Esophagus muscularis mucosa (tissue), 4 donors: ENCODE data around the gene SLC23A2. TPM values are rescaled to one million over a fixed set of nuclear protein-coding genes. Genes with fewer than 3 reads are reported as not detected.

ENCODE experiments used
- DNase-seq: peaks from one replicate; pipeline ENCODE4 v3.0.0-alpha.2; 2017; ENCODE audit errors: extremely low spot score
- H3K27ac ChIP-seq, 4 donors: fragments of 200-600 bp; sonication (generic); replicated peaks in 1 of 4; 1 replicate in 3 of 4; 2 replicates in 1 of 4; pipeline ENCODE4 v1.5.1; 2016 to 2019; ENCODE audit warnings: mild to moderate bottlenecking in 1 of 4
- H3K27me3 ChIP-seq, 4 donors: fragments of 200-600 bp; sonication (generic); one replicate each; pipeline versions ENCODE4 v1.5.1 to v1.6.0; 2016 to 2019
- H3K36me3 ChIP-seq, 4 donors: fragments of 200-600 bp; sonication (generic); one replicate each; pipeline ENCODE4 v1.5.1; 2016 to 2019
- H3K4me1 ChIP-seq, 4 donors: fragments of 200-600 bp; sonication (generic); one replicate each; pipeline ENCODE4 v1.5.1; 2016 to 2019
- H3K4me3 ChIP-seq, 4 donors: fragments of 200-600 bp; sonication (generic); 1 replicate in 2 of 4; 2 replicates in 2 of 4; pipeline ENCODE4 v1.5.1; 2016 to 2019; ENCODE audit warnings: mild to moderate bottlenecking in 4 of 4, moderate library complexity in 1 of 4
- H3K9me3 ChIP-seq, 4 donors: fragments of 200-600 bp; sonication (generic); 1 replicate in 3 of 4; 2 replicates in 1 of 4; pipeline ENCODE4 v1.5.1; 2016 to 2019
- EP300 ChIP-seq: sonication (generic); formaldehyde crosslinking; IDR thresholded peaks from one replicate; pipeline ENCODE4 v1.6.1; 2017; ENCODE audit warnings: antibody characterized with exemption
- POLR2A ChIP-seq: fragments of 450-650 bp; IDR thresholded peaks from one replicate; pipeline ENCODE4 v1.6.1; 2017; ENCODE audit warnings: antibody characterized with exemption, moderate library complexity, mild to moderate bottlenecking, low read depth
- POLR2AphosphoS5 ChIP-seq, 2 donors: sonication (generic); formaldehyde crosslinking; IDR thresholded peaks; one replicate each; pipeline ENCODE4 v1.6.1; 2017; ENCODE audit warnings: antibody characterized with exemption in 2 of 2
- WGBS: methylation state at CpG from one replicate; pipeline ENCODE4 v1.1.5; 2018; 5-methylcytosine and 5-hydroxymethylcytosine counted together
- intact Hi-C: fragments of 100-400 bp; cut with DNase I; formaldehyde crosslinking; loops from one replicate; pipeline ENCODE4 v1.15.1; 2023
- total RNA-seq, 4 donors: library from RNA; depleted of rRNA; stranded (reverse); fragments of >200 nt; gene quantifications; one replicate each; pipeline versions ENCODE4 v1.1.0 to v1.2.1, GENCODE V29; 2016
- TF ChIP-seq, protein P1 (sequence below), 3 experiments: fragments of 200-600 bp in 2 of 3; fragments of 450-650 bp in 1 of 3; sonication (generic) in 2 of 3; IDR thresholded peaks; one replicate each; pipeline ENCODE4 v1.5.1; 2017 to 2019; ENCODE audit warnings: antibody characterized with exemption in 3 of 3, mild to moderate bottlenecking in 2 of 3, moderate library complexity in 1 of 3

The SLC23A2 gene
- total RNA-seq, 4 donors from 2014 or later: 8.7 to 16.0 (median 12.2) TPM

DNA sequence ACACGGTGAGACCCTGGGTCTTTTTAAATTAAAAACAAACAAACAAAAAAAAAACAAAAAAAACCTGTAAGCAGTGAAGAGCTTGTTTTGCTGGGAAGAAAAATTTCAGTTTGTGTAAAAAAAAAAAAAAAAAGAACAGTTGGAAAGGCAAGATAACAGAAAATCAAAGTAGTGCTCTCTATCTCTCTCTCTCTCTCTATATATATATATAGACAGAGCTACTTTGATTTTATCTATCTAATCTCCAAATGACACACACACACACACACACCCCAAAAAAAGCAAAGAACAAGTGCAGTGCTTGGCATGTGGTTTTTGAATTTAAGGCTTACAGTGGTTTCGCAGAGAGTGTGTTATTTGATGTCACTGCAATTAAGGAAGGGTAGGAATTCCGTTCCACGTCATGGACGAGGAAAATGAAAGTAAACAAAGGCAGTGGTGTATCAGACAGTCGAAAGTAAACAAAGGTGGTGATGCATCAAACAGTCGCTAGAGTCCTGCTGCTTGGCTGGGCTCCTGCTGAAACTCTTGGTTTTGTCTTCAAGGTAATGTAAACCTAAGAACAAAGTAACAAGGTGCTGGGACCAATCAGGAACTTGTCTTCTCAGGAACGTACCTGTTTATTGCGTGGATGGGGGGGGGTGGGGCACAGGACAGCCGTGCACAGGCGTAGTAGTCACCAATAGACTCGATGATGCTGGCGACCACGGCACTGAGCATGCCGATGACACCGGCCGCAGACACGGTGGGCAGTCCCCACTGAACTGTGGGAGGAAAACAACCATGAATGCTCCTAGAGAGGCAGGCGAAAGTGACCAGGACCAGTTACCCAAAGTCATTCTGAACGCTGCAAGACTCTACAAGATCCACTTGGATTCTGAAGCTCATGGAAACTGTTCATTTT lies 131.8 kb downstream of the SLC23A2 start:
- H3K4me1 ChIP-seq: peaks cover 0 to 7% (median 3%) of the 10 kb centered on the region in 4 donors
- intact Hi-C loops: no loop called here
- WGBS: 71% methylated on average over 10 of the region's 20 CpGs
- H3K9me3 ChIP-seq: no peaks in the 10 kb centered on the region
- DNase-seq: no peak
- no peaks in the 10 kb centered on the region for H3K27me3 ChIP-seq
- no peak overlapping the region for H3K27ac ChIP-seq
- H3K4me3 ChIP-seq: no peak overlapping the region
- TF ChIP-seq, protein P1, sequence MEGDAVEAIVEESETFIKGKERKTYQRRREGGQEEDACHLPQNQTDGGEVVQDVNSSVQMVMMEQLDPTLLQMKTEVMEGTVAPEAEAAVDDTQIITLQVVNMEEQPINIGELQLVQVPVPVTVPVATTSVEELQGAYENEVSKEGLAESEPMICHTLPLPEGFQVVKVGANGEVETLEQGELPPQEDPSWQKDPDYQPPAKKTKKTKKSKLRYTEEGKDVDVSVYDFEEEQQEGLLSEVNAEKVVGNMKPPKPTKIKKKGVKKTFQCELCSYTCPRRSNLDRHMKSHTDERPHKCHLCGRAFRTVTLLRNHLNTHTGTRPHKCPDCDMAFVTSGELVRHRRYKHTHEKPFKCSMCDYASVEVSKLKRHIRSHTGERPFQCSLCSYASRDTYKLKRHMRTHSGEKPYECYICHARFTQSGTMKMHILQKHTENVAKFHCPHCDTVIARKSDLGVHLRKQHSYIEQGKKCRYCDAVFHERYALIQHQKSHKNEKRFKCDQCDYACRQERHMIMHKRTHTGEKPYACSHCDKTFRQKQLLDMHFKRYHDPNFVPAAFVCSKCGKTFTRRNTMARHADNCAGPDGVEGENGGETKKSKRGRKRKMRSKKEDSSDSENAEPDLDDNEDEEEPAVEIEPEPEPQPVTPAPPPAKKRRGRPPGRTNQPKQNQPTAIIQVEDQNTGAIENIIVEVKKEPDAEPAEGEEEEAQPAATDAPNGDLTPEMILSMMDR (IDR thresholded peaks at IDR 0.05): no peak
- TF ChIP-seq POLR2A (no peak), EP300 (no peak), POLR2AphosphoS5 (IDR thresholded peaks at IDR 0.05) (no peak)
- peaks cover 21 to 74% (median 48%) of the 10 kb centered on the region in 4 donors for H3K36me3 ChIP-seq

DNA sequence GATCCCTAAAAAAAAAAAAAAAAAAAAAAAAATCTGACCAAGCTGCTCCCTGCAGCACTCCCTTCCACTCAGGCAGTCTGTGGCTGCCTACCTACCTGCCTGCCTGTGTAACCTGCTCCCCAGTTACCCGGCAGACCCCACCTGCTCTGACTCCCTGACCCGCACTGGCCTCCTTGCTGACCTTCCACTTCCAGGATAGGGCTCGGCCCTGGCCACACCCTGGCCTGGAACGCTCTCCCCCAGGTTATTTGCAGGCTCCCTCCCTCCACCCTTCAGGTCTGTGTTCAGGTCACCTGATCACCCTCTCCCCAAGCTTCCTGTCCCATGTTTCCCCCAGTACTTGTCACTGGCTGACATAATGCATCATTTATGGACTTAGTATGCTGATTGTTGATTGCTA lies 134.3 kb downstream of the SLC23A2 start:
- Histone ChIP-seq H3K27me3 (no peaks in the 10 kb centered on the region), H3K9me3 (no peaks in the 10 kb centered on the region), H3K4me3 (no peak overlapping the region), H3K4me1 (no peaks in the 10 kb centered on the region), H3K36me3 (peaks cover 13 to 74% (median 47%) of the 10 kb centered on the region in 4 donors), H3K27ac (no peak overlapping the region)
- intact Hi-C loops: no loop called here
- WGBS: 95% methylated on average over 4 of the region's 4 CpGs
- DNase-seq: no peak
- TF ChIP-seq EP300 (no peak), POLR2AphosphoS5 (IDR thresholded peaks at IDR 0.05) (no peak), POLR2A (no peak)
- TF ChIP-seq, protein P1 (IDR thresholded peaks at IDR 0.05): no peak

DNA sequence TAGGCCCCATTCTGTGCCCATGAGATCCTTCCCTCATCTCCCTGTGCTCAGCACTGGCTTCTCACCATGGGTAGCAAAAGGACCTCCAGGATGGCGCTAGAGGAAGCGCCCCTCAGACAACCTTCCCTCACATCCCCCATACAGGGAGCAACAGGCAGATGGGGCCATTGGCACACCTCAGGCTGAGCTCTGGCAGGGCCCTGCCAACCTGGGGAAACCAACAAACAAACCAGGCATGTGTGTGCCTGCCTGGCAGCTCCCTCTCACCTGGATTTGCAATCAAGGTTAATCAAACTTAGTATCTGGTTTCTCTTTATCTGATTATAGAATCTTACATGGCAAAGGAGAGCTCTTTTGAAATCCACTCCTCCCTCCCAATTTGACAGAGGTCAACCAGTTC lies 134.9 kb downstream of the SLC23A2 start:
- H3K27me3 ChIP-seq: no peaks in the 10 kb centered on the region
- H3K4me1 ChIP-seq: no peaks in the 10 kb centered on the region
- H3K27ac ChIP-seq: no peak overlapping the region
- H3K9me3 ChIP-seq: no peaks in the 10 kb centered on the region
- peaks cover 18 to 77% (median 49%) of the 10 kb centered on the region in 4 donors for H3K36me3 ChIP-seq
- no CpG with 5 or more reads among the region's 2 CpGs for WGBS
- H3K4me3 ChIP-seq: no peak overlapping the region
- no peak for DNase-seq
- intact Hi-C loops: no loop called here
- TF ChIP-seq EP300 (no peak), POLR2AphosphoS5 (IDR thresholded peaks at IDR 0.05) (no peak), POLR2A (no peak)
- TF ChIP-seq, protein P1 (IDR thresholded peaks at IDR 0.05): no peak

DNA sequence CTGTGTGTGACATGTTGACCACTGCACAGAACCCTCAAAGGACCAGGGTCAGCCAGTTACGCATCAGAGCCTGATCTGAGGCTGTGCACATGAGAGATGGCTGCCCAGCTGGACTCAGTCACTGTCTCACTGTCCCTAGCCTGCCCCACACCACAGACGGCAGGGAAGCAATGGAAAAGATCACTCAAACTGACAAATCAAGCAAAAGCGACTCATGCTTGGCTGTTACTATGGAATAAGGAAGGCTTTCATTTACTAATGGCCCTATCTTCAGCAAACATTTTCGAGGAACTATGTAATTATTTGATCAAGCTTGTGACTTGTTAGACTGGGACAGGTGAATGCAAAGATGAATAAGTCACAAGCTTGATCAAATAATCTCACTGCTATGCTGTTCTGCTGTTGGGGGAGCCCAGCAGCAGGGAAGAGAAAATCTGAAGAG lies 137.0 kb downstream of the SLC23A2 start:
- Histone ChIP-seq H3K27ac (no peak overlapping the region), H3K27me3 (no peaks in the 10 kb centered on the region), H3K4me3 (no peak overlapping the region), H3K9me3 (no peaks in the 10 kb centered on the region), H3K4me1 (no peaks in the 10 kb centered on the region), H3K36me3 (peaks cover 23 to 87% (median 59%) of the 10 kb centered on the region in 4 donors)
- 78% methylated on average over 4 of the region's 4 CpGs for WGBS
- intact Hi-C loops: no loop called here
- DNase-seq: no peak
- TF ChIP-seq POLR2A: no peak
- TF ChIP-seq POLR2AphosphoS5 (IDR thresholded peaks at IDR 0.05): no peak
- TF ChIP-seq, protein P1 (IDR thresholded peaks at IDR 0.05): no peak
- TF ChIP-seq EP300: no peak
